MCF 10A (cell line): ENCODE results near the gene ABCB8. TPM values are rescaled to one million over a fixed set of nuclear protein-coding genes. Genes with fewer than 3 reads are reported as not detected.

Experiments
- BruUV-seq: library from RNA; stranded (reverse); fragments of 400-500 nt; replicated peaks from 2 replicates; lab custom pipeline; 2021; lab: Mats Ljungman, UMichigan
- CTCF ChIA-PET: fragments of 300-600 bp; sonication (Branson Sonifier 250); formaldehyde crosslinking; extraction: SDS; loops from one replicate; lab custom pipeline; 2021; ENCODE audit warnings: antibody characterized with exemption, inconsistent platforms; lab: Yijun Ruan, JAX
- POLR2A ChIA-PET: fragments of 300-600, 350-650 bp; sonication (Branson Sonifier 250); formaldehyde crosslinking; extraction: SDS; loops from one replicate; lab custom pipeline; 2020; ENCODE audit warnings: antibody characterized with exemption, inconsistent platforms; lab: Yijun Ruan, JAX
- DNase-seq: peaks from one replicate; pipeline ENCODE4 v3.0.0-alpha.2; 2018; ENCODE audit not compliant: unreplicated experiment
- H3K27ac Mint-ChIP-seq: one replicate; pipeline ENCODE4 v1.8.0; 2022; ENCODE audit warnings: mild to moderate bottlenecking, low read depth, mixed read lengths; ENCODE audit not compliant: unreplicated experiment
- H3K27me3 Mint-ChIP-seq: one replicate; pipeline ENCODE4 v1.8.0; 2022; ENCODE audit warnings: mixed read lengths; ENCODE audit not compliant: insufficient read depth, unreplicated experiment
- H3K36me3 Mint-ChIP-seq: one replicate; pipeline ENCODE4 v1.8.0; 2022; ENCODE audit warnings: mild to moderate bottlenecking, moderate library complexity, mixed read lengths; ENCODE audit not compliant: insufficient read depth, unreplicated experiment
- H3K4me1 Mint-ChIP-seq: one replicate; pipeline ENCODE4 v1.8.0; 2022; ENCODE audit warnings: mixed read lengths; ENCODE audit not compliant: insufficient read depth, unreplicated experiment
- H3K4me3 Mint-ChIP-seq: one replicate; pipeline ENCODE4 v1.8.0; 2022; ENCODE audit warnings: mild to moderate bottlenecking, moderate library complexity, mixed read lengths; ENCODE audit not compliant: unreplicated experiment
- H3K9me3 Mint-ChIP-seq: one replicate; pipeline ENCODE4 v1.8.0; 2022; ENCODE audit warnings: mixed read lengths; ENCODE audit not compliant: unreplicated experiment
- intact Hi-C: fragments of 100-400 bp; cut with micrococcal nuclease; formaldehyde crosslinking; loops from 2 replicates; pipeline ENCODE4 v1.14.1; 2022
- total RNA-seq: library from RNA; stranded (reverse); gene quantifications from 2 replicates; pipeline ENCODE4 v1.2.3, GENCODE V29; 2022
- TF ChIP-seq, protein P1 (sequence below): fragments of 200-600 bp; IDR thresholded peaks from one replicate; pipeline ENCODE4 v1.8.0; 2022; ENCODE audit warnings: antibody characterized with exemption, mild to moderate bottlenecking; ENCODE audit not compliant: unreplicated experiment

The ABCB8 gene
- total RNA-seq, 1 experiment from 2014 or later = 73.4 TPM

DNA sequence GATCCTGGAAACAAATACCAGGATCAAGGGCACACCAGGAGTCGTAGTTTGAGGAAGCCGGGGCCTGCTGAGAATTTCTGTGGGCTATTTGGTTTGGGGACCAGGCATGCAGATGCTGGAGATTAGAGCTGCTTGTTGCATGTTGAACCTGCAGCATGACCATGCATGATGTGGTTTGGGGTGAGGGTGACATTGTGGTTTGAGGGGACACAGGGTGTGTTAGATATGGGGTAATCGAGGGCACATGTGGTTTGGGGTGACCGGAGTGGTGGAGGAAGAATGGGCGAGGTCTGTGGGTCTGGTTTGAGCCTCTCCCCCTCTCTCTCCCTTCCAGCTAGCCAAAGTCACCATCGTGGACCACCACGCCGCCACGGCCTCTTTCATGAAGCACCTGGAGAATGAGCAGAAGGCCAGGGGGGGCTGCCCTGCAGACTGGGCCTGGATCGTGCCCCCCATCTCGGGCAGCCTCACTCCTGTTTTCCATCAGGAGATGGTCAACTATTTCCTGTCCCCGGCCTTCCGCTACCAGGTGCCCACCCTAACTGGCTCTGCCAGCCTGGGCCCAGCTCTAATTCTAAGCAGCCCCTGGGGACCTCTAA is 27.3 kb upstream of the ABCB8 start:
- CTCF ChIA-PET = no interaction called here
- BruUV-seq = no TSS peak
- Mint-ChIP-seq H3K9me3 (no peaks in the 10 kb centered on the region), H3K27me3 (peaks cover 10% of the 10 kb centered on the region), H3K36me3 (peaks cover 6% of the 10 kb centered on the region), H3K27ac (no peak overlapping the region), H3K4me3 (no peak overlapping the region), H3K4me1 (no peaks in the 10 kb centered on the region)
- TF ChIP-seq, protein P1, sequence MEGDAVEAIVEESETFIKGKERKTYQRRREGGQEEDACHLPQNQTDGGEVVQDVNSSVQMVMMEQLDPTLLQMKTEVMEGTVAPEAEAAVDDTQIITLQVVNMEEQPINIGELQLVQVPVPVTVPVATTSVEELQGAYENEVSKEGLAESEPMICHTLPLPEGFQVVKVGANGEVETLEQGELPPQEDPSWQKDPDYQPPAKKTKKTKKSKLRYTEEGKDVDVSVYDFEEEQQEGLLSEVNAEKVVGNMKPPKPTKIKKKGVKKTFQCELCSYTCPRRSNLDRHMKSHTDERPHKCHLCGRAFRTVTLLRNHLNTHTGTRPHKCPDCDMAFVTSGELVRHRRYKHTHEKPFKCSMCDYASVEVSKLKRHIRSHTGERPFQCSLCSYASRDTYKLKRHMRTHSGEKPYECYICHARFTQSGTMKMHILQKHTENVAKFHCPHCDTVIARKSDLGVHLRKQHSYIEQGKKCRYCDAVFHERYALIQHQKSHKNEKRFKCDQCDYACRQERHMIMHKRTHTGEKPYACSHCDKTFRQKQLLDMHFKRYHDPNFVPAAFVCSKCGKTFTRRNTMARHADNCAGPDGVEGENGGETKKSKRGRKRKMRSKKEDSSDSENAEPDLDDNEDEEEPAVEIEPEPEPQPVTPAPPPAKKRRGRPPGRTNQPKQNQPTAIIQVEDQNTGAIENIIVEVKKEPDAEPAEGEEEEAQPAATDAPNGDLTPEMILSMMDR = no peak
- intact Hi-C loops = no loop called here
- POLR2A ChIA-PET = no interaction called here
- DNase-seq = no peak

DNA sequence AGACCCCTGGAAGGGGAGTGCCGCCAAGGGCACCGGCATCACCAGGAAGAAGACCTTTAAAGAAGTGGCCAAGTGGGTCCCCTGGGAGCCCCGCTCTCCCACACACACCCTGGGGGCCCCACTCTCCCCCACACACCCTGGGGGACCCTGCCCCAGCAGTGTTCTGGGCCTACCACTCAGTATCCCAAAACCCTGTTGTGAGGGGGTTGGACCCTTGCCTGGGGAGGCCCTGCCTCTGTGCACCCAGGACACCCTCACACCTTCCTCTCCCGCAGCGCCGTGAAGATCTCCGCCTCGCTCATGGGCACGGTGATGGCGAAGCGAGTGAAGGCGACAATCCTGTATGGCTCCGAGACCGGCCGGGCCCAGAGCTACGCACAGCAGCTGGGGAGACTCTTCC is 26.7 kb upstream of the ABCB8 start:
- H3K9me3 Mint-ChIP-seq = no peaks in the 10 kb centered on the region
- DNase-seq = no peak
- no peak overlapping the region for H3K27ac Mint-ChIP-seq
- no peaks in the 10 kb centered on the region for H3K4me1 Mint-ChIP-seq
- H3K27me3 Mint-ChIP-seq = peaks cover 10% of the 10 kb centered on the region
- H3K36me3 Mint-ChIP-seq = peaks cover 6% of the 10 kb centered on the region
- H3K4me3 Mint-ChIP-seq = no peak overlapping the region
- POLR2A ChIA-PET = interaction anchor here (0.7 kb wide), 1 partner anchor 1250 kb away, joined by 3 read pairs; no protein-coding TSS in a partner anchor
- TF ChIP-seq, protein P1 = no peak
- CTCF ChIA-PET = no interaction called here
- intact Hi-C loops = no loop called here
- BruUV-seq = no TSS peak

DNA sequence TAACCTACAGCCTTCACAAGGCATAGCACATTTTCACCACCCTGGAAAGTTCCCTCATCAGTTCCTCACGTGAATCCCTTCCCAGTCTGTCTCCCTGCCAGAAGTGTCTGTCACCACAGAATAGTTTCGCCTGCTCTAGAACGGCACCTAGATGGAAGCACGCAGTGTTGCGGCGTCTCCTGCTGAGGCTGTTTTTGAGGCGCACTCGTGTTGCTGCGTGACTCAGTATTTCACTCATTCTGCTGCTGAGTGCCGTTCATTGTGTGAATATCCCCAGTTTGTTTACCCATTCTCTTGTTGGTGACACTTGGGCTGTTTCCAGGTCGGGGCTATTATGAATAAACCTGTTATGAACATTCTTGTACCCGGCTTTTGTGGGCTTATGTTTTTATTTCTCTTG is 24.7 kb upstream of the ABCB8 start:
- Mint-ChIP-seq H3K4me1 (peaks cover 11% of the 10 kb centered on the region), H3K27me3 (peaks cover 10% of the 10 kb centered on the region), H3K9me3 (no peaks in the 10 kb centered on the region), H3K27ac (no peak overlapping the region), H3K36me3 (no peaks in the 10 kb centered on the region), H3K4me3 (no peak overlapping the region)
- POLR2A ChIA-PET = no interaction called here
- TF ChIP-seq, protein P1 = no peak
- no peak for DNase-seq
- BruUV-seq = no TSS peak
- CTCF ChIA-PET = interaction anchor here (0.8 kb wide), 1 partner anchor 47 kb away, joined by 3 read pairs; no protein-coding TSS in a partner anchor
- intact Hi-C loops = no loop called here

DNA sequence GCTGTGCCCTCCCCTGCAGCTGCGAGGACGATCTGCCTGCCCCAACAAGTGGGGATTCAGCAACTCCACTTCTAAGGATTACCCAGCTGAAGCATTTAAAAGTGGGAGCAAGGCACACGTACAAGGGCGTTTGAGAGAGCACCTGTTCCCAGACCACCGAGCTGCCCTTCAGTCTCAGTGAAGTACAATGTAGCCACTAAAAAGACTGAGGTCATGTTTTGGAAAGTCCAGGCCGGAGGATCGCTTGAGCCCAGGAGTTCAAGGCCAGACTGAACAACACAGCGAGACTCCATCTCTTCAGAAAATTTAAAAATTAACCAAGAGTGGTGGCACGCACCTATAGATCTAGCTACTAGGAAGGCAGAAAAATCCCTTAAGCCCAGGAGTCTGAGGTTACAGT is 22.7 kb upstream of the ABCB8 start:
- intact Hi-C loops = no loop called here
- Mint-ChIP-seq H3K4me3 (no peak overlapping the region), H3K27me3 (peaks cover 10% of the 10 kb centered on the region), H3K36me3 (no peaks in the 10 kb centered on the region), H3K27ac (no peak overlapping the region), H3K4me1 (peaks cover 11% of the 10 kb centered on the region), H3K9me3 (no peaks in the 10 kb centered on the region)
- DNase-seq = no peak
- TF ChIP-seq, protein P1 = no peak
- CTCF ChIA-PET = interaction anchor here (0.5 to 1.5 kb wide), 3 partner anchors 12 to 107 kb away, joined by 3 to 5 read pairs (median 4); no protein-coding TSS in a partner anchor
- POLR2A ChIA-PET = no interaction called here
- no TSS peak for BruUV-seq
